HG03175 (cell line): ENCODE results near the gene BMP2K.
"Not testable (repeated sequence)": the region's sequence is repeated elsewhere in the genome, so short reads cannot be mapped to it uniquely, and the experiment has no call there.

Experiments used
- ATAC-seq: cut with Tn5 transposase; IDR thresholded peaks from one replicate; pipeline ENCODE4 v1.9.1; 2021; ENCODE audit warnings: mild to moderate bottlenecking, moderate library complexity; ENCODE audit not compliant: unreplicated experiment

The BMP2K gene

DNA sequence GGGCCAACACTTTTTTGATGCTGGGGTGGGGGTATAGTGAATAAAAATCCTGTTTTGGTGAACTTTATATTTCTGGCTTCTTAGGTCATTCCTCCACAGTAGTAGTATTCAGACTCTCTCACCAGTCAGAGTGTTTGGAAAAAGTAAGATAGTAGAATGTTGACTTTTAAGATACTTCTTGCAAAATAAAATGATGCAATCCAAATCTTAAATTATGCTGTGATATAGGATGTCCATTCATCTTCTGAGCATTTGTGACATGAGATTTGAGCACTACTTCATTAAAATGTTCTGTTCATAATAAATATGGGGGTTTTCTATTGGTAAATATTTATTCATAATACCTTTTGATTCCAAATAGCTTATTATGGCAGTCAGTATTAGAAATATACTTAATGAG is 70.1 kb downstream of the BMP2K start:
- ATAC-seq = no peak

DNA sequence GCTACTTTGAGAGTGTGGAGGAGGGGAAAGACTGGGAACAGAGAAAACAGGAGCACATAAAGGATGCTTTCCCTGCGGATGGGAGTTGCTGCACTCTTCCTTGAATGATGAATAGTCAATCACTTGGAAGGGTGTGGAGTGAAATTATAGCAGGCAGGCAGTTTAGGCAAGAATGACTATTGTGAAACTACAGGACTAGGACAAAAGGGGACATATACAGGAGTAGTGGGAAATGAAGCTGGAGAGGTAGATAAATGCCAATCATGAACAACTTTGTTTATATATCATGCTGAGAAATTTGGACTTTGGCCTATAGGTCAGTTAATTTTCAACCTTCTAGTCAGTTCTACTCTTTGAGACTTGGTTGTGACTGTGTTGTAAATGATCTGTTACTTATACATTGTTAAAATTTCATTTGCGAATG is 86.2 kb downstream of the BMP2K start:
- no peak for ATAC-seq

DNA sequence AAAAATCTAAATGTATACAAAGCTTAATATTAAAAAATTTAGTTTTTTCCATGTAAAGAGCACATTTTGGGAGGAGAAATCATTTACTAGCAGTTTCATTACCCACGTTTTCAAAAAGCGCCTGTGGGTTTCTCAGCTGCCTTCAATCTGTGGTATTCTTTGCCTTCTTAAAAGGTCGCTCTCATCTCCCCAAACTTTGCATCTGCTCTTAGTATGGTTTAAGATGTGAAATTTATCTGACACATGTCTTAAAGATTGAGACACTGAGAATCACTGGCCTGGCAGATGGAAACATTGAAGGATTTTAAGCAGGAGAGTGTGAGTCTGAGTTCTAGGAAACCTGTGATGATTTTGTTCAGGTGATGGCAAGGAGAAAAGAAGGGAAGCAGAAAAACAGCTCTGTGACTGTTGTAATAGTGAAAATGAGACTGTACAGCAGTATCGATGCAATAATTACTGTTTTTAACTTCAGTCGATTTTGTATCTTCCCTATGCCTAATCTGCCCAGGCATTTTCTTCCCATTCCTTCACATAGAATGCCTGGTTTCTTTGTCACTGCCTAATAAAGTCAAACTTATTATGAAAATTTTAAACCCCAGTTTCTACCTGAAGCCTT is 87.2 kb downstream of the BMP2K start:
- ATAC-seq = peak; percentile 43

DNA sequence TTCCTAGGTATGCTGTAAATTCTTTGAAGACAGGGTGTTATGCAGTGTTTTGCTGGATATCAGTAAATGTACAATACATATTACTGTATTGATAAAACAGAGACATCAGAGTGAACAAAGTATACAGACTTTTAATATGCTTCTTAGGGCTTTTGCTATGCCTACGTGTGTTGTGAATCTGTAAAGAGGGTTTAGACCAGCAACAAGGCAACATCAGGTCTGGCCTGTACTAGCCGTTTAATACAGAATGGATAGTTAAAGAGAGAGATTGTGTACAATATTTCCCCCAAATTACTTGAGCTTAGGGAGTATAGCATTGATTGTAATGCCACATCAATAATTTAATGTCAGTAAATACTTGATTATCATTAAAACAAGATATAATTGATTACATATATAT is 87.8 kb downstream of the BMP2K start:
- ATAC-seq = no peak

DNA sequence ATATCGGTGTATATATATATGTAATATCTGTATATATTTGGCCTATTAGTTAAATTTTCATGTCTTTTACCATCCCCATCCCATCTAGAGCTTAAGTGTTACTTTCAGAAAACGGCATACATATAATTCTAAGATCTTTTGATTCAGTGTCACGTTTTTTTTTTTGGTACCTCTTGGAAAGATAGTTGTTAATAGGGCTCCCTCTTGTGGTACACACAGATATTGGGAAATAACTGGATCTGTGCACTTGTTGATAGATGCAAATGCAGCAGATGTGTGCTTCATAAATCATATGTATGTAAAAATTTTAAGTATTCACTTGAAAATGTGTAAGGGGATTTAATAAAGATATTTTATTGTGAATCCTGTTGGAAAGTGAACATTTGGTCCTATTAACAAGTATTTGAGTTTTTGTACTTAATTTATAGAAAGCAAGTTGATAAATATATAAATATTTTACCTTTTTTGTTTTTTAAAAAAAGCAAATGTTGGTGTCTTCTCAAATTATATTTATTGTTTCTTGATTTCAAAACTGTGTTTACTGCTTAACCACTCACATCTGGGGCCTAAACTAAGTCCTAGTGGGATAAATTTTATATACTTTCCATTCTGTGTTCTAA is 88.4 kb downstream of the BMP2K start:
- peak; percentile 71 for ATAC-seq

DNA sequence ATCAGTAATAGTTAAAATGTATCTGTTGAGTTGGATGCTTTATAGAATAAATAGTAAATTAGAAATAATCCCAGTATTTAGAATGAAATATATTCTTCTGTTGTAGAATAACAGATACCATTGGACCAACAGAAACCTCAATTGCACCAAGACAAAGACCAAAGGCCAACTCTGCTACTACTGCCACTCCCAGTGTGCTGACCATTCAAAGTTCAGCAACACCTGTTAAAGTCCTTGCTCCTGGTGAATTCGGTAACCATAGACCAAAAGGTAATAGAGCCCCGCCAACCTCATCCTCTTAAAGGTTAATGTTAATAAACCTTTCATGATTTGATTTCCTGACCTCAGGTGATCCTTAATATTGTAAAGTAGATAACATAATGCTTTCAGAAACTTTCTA is 89.3 kb downstream of the BMP2K start:
- ATAC-seq = no peak

DNA sequence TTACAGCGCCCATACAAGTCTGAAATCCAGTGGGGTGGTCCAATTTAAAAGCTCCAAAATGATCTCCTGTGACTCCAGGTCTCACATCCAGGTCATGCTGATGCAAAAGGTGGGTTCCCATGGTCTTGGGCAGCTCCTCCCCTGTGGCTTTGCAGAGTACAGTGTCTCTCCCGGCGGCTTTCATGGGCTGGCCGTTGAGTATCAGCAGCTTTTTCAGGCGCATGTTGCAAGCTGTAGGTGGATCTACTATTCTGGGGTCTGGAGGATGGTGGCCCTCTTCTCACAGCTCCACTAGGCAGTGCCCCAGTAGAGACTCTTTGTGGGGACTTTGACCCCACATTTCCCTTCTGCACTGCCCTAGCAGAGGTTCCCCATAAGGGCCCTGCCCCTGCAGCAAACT is 92.6 kb downstream of the BMP2K start:
- not testable (repeated sequence) for ATAC-seq

DNA sequence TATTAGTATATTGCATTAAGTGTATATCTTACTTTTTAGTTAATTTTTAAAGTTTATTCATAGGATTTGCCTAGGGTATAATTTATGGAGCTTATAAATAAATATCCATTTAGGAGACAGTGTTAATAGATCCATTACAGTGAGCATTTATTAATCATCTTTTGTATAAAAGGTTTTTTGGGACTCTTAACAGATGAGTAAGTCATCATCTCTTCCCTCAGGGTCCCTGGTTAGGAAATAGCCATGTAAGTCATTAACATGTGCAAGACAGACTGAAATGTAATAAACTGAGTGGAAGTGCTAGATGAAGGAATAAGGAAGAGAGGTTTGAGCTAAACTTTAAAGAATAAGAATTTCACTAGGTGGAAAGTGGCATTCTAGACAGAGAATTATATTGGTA is 93.9 kb downstream of the BMP2K start:
- ATAC-seq = no peak

DNA sequence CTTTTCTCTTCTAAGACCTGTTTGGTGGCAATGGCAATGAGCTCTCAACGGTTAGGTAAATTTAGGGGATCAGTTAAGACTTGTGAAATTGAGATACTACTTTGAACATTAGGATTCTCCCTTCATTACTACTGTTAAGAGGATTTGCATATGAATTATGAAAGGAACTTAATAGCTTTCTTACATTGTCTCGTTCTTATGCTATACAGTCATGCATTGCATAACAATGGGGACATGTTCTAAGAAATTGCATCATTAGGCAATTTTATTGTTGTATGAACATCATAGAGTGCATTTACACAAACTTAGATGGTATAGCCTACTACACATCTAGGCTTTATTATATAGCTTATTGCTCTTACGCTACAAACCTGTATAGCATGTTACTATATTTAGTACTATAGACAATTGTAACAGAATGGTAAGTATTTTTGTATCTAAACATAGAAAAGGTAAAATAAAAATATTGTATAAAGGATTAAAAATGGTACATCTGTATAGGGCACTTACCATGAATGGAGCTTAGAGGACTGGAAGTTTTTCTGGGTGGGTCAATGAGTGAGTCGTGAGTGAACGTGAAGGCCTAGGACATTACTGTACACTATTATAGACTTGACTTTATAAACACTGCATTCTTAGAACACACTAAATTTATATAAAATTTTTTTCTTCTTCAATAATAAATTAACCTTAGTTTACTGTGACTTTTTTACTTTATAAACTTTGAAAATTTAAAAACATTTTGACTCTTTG is 100.6 kb downstream of the BMP2K start:
- no peak for ATAC-seq

DNA sequence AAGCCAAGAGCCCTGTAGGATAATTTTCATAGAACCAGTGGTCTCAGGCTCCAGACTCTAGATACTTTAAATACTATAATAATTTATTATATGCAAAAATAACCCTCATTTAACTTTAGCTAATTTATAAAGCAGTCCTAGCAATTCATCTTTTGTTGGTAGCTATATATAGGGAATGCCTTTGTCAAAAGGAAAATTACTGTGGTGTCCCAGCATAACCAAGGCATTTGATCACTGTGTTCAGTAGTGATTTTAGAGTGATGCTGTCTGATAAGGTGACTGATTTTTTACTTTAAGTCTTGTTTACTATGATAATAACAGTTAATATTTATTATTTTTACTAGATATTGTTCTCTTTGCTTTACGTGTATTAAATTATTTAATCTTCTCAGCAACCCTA is 101.9 kb downstream of the BMP2K start:
- no peak for ATAC-seq

DNA sequence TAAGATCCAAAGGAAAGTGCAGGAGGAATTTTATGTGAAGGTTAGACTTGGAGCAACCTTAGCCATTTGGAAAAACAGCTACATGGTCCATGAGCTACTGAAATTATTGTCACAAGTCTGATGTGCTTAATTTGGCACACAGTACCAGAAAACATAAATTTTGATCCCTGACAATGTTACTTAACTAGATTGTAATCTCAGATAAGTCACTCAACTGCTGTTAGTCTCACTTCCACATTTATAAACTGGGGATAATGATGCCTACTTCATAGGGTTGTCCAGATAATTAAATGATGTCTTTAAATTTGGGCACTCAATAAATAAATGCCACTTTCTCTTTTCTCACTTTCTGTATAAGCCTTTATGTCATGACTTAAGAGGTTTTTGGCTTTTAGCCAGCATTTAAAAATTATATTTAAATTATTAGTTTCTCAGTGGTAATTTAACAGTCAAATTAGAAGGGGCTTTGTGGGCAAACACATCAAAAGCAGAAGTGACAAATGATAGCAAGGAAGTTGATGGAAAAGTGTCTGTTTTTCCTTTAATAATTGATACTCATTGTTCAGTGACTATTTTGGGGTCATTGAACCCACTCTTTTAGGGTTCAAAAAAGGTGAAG is 104.8 kb downstream of the BMP2K start:
- no peak for ATAC-seq

DNA sequence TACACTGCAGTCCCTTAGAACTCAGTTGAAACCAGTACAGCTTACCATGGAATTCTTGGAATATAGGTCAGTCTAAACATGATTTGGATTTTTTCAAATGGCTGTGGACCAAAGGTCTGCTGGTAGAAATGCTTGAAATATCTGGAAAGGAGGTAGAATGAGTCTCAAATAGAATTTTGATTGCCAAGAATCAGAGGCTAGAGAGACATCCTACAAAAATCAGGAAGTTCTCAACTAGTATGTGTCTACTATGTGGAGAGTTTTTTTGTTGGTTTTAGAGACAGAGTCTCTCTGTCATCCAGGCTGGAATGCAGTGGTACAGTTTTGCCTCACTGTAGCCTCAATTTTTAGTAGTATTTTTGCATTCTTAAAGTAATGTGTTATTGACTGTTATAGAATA is 109.4 kb downstream of the BMP2K start:
- no peak for ATAC-seq

DNA sequence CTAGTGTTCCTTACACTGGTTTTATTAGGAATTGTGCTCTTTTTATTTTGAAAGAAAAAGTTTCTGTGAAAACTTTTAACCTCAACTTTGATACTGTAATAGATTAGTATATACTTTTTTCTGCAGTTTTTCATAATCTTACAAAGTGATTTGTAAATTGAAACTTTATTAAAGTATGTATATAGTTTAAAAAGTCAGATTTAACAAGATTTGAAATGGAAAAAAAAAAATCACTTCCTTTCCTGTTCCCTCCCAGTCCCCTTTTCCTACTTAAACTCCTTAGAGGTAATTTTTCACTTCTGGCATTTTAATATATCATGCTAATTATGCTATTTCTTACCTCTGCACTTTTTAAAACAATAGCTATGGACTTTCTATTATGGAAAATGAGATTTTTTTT is 113.8 kb downstream of the BMP2K start:
- no peak for ATAC-seq

DNA sequence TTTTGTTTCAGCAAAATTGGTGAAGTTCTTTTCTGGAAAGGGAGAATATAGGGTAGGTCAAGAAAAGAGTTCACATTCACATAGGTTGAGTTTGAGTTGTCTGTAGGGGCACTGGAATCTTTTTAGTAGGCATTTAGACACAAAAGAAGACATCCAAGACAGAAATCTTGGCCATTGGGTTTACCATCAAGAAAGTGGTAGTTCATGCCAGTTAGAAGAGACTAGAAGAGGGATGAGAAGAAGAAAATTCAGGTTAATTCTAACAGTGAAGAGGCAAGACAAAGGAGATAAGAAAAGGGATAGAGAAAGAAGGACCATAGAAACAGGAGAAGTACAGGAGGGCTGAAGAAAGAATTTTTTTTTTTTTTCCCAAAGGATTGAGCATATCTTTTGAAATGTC is 123.2 kb downstream of the BMP2K start:
- ATAC-seq = no peak

DNA sequence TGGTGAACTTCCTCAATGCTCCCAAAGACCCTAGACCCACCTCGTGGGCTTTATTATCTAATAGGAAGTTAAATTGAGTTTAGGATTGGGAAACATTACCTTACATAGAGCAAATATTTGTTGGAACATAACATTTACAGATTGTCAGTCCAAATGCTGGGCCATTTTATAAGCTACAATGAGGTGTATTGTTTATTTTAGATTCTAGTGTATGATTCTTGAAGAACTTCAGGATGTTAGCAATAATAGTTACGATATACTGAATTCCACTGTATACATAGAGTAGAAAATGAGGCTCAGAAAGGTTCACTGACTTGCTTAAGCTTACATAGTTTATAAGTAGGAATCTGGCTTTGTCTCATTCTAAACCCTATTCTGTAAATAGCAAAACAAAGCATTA is 125.7 kb downstream of the BMP2K start:
- no peak for ATAC-seq

DNA sequence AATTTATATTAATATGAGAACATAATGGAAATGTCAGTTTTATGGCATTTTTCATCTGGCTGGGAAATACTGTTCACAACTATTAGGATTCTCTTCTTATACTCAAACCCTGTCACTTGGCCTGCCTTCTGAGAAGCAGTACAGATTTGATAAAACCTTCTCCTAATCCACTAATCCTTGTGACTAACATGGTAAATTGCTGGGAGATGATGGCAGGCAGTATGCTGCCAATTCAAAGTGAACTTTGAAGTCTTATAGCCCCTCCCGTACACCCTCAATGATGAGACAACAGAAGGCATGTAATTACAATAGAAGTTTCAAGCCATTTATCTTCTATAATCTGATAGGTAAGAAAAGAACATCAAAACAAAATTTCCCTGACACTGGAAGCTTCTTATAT is 126.1 kb downstream of the BMP2K start:
- no peak for ATAC-seq

DNA sequence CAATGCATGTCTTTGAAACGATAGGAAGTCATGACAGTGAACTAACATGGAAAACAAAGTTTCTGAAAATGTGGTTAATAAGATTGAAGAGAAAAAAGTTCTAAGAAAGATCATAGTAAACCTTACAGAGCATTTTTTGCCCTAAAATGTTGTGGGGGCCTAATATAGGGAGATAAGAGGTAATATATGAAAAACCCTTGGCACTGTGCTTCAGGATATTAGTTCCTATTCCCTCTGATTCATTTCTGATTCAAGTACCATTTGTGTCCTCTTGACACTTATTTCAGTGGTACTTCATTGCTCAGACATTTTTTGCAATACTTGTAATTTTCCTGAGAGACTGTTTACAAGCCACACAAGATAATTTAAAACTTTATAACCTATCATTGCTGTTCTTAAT is 128.0 kb downstream of the BMP2K start:
- ATAC-seq = no peak

DNA sequence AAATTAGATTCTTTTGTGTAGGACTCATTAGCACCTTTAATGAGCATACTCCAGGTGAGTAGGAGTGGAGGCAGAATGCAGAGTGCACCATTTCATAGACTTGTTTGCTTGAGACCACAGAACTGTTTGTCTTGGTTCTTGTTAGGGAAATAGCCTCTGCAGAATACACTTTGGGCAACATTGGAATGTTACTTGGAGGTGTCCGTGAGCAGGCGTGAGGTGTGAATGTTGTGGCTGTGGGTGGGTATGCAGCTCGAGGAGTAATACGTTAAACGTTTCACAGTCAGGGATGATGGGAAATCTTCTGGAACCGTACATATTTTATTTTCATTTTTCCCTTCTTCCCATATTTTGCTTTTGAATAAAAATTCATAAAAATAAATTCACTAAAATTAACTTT is 131.5 kb downstream of the BMP2K start:
- ATAC-seq = no peak

DNA sequence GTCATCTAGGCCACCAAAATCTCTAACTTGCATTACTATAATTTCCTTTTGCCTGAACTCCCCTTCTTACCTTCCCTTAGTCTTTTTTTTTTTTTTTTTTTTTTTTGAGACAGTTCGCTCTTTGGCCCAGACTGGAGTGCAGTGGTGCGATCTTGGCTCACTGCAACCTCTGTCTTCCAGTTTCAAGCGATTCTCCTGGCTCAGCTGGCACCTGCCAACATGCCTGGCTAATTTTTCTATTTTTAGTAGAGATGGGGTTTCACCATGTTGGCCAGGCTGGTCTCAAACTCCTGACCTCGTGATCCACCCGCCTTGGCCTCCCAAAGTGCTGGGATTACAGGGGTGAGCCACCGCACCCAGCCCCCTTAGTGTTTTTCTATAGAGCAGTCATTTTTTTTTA is 132.8 kb downstream of the BMP2K start:
- ATAC-seq = not testable (repeated sequence)

DNA sequence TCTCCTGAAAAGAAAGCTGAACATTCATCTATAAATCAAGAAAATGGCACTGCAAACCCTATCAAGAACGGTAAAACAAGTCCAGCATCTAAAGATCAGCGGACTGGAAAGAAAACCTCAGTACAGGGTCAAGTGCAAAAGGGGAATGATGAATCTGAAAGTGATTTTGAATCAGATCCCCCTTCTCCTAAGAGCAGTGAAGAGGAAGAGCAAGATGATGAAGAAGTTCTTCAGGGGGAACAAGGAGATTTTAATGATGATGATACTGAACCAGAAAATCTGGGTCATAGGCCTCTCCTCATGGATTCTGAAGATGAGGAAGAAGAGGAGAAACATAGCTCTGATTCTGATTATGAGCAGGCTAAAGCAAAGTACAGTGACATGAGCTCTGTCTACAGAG is 134.5 kb downstream of the BMP2K start:
- ATAC-seq = no peak

DNA sequence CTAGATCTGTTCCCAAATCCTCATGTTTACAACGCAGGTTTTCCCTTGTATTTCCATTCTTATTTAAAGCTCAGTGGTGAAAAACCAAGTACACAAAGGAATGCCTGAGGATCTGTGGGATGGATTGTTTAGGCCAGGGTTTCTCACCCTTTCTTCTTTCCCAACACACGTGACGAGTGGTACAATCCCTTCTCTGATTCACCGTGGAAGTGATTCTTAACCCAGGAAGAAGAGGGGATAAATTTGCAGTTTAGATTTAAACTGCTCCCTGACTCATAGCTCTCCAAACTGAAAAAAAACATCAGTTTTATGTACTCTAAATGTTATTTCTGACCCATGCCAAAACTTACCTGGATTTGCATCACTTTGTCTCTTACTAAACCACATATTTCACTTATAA is 146.1 kb downstream of the BMP2K start:
- ATAC-seq = no peak
